HL-60 (cell line): ENCODE measurements around the gene CCDC57.

Experiments used
- CTCF ChIP-seq: IDR thresholded peaks from one replicate; pipeline ENCODE4 v1.5.1; 2011; ENCODE audit warnings: low read length, control low read depth, inconsistent platforms; ENCODE audit not compliant: insufficient read depth
- GABPA ChIP-seq: IDR thresholded peaks from 2 replicates; pipeline ENCODE4 v1.6.1; 2012; ENCODE audit warnings: low read depth
- POLR2AphosphoS5 ChIP-seq: IDR thresholded peaks from 2 replicates; pipeline ENCODE4 v1.6.1; 2012; ENCODE audit warnings: low read depth
- REST ChIP-seq: IDR thresholded peaks from 2 replicates; pipeline ENCODE4 v1.6.1; 2012; ENCODE audit warnings: low read depth; ENCODE audit not compliant: insufficient replicate concordance

GRCh38 chr17:82227629-82228277, 15.1 kb upstream of the CCDC57 start:
- TF ChIP-seq CTCF (no peak), POLR2AphosphoS5 (no peak), GABPA (no peak), REST (no peak)
